KG1 (cell line): Measurements from ENCODE around the gene NSD1.
A peak's percentile ranks its signal among the peaks of the same experiment; 100 is the strongest.

ENCODE experiments used
- DNase-seq: peaks from one replicate; lab custom pipeline; 2025; lab: John Stamatoyannopoulos, UW

Gene NSD1

GRCh38 chr5:177133096-177133852 is at the start of gene NSD1:
NSD1 (plus strand) TSS chr5:177133773; CDS start chr5:177135104, 1,331 bp downstream.
- DNase-seq: peak; percentile 54

DNA sequence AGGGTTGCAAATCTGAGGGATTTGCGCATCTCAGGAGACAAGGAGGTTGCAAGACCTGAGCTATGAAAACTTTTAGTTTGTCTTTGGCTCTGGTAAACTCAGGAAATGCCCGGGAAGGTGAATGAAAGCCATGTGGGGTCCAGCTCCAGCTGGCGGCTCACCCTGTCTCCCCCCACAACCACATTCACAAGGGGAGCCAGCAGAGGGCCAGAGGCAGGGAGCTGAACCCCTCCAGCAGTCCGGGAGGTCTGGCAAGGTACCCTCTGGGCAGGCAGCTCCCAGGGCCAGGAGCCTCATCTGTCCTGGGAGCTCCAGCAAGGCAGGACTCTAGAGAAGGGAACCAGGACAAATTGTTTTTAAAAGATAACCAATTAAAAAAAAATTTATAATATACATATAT is 49.4 kb upstream of the NSD1 start:
- DNase-seq: no peak

DNA sequence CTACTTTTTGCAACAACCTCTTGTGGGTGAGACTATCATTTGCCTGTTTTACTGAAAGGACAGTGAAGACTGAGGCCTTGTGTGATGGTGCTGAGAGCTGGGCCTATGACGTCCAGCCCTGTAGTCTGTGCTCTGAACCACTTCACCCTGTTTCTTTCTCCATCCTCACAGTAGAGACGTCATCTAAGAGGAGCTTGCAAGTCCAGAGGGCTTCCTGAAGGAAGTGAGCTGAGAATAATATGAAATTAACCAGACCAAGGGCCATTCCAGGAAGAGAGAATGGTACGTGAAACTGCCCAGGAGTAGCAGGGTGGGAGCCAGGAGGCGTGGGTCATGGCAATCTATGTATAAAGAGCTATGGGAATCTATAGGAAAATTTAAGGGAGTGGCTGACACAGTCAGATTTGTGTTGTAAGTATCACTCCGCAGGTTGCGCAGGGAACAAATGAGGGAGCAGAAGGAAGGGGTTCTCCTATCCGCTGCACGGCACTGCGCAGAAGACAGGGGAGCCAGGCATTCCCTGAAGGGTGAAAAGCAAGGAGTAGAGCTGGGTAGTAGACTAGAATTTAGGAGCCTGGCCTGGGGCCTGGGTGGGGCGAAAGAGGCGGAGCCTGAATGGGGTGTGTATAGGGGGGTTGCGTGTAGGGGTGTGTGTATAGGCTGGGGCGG is 47.5 kb upstream of the NSD1 start:
- DNase-seq: no peak

DNA sequence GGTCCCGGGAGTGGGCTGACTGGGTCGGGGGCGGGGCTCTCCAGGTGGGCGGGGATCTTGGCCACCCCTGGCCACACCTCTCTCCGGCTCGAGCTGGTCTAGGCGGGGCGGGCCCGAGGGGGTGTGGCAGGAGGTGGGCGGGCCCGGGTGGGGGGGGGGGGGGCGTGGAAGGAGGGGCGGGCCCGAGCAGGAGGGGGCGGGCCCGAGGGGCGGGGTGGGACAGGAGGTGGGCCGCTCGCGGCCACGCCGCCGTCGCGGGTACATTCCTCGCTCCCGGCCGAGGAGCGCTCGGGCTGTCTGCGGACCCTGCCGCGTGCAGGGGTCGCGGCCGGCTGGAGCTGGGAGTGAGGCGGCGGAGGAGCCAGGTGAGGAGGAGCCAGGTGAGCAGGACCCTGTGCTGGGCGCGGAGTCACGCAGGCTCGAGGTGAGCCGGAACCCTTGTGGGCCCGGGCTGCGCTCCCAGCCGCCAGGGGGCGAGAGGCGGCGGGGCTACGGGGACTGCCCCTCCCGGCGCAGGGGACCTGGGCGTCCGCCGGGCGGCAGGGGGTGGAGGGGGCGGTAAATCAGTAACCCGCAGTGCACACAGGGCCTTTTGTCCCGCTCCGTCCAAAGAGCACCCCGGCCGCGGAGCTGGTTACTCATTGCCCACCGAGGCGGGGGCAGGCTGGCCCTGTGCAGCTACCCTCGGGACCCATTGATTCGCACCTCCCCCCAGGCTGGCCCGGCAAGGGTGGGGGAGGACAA is 46.7 kb upstream of the NSD1 start, which contains the start of gene FGFR4:
TSS of gene FGFR4 (plus strand) at position 262 of the 744 bp plus-strand sequence. CDS start 2,688 bp downstream, outside the sequence.
- DNase-seq: no peak

- no peak for DNase-seq
These were observed 46.1 kb upstream of the NSD1 start for GRCh38 chr5:177087398-177088005.

- DNase-seq: no peak
These were observed 44.4 kb upstream of the NSD1 start for GRCh38 chr5:177089127-177089526.

- no peak for DNase-seq
These were observed 43.5 kb upstream of the NSD1 start for GRCh38 chr5:177089825-177090641.

DNA sequence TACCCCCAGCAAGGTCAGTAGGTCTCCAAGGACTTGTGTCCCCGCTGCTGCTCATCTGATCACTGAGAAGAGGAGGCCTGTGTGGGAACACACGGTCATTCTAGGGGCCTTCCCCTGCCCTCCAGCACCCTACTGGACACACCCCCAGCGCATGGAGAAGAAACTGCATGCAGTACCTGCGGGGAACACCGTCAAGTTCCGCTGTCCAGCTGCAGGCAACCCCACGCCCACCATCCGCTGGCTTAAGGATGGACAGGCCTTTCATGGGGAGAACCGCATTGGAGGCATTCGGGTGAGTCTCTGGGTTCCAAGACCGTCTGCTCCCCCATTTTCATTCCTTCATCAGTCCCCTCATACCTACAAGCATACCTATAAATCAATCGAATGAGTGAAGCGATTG is 42.8 kb upstream of the NSD1 start:
- DNase-seq: no peak

DNA sequence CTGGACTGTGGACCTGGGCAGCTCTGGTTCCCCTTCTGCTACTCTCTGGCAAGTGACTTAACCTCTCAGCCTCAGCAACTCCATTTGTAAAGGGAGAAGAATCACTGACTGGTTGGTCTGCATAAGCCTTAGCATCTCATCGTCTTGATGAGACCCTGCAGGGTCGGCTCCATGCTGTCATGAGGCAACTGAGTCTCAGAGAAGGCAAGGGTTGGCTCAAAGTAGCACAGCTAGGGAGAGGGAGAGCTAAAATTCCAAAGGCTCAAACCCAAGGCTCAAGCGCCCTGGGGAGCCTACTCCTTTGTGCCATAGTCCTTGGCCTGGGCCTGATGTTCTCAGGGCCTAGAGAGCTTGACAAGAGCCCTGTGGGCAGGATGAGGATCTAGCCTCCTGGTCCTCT is 42.3 kb upstream of the NSD1 start:
- DNase-seq: no peak

DNA sequence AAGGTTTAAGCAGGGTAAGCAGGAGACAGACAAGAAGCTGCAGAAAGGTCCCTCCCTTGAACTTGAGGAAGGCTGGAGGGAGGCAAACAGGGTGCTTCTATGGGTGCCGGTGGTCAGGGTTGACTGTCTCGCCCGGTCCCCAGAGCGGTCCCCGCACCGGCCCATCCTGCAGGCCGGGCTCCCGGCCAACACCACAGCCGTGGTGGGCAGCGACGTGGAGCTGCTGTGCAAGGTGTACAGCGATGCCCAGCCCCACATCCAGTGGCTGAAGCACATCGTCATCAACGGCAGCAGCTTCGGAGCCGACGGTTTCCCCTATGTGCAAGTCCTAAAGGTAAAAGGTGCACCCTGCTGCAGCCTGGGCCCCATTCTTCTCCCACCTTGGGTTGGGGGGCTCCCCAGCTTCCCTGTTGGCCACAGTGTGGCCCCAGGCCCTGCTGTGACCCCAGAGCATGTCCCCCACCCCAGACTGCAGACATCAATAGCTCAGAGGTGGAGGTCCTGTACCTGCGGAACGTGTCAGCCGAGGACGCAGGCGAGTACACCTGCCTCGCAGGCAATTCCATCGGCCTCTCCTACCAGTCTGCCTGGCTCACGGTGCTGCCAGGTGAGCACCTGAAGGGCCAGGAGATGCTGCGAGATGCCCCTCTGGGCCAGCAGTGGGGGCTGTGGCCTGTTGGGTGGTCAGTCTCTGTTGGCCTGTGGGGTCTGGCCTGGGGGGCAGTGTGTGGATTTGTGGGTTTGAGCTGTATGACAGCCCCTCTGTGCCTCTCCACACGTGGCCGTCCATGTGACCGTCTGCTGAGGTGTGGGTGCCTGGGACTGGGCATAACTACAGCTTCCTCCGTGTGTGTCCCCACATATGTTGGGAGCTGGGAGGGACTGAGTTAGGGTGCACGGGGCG is 41.1 kb upstream of the NSD1 start:
- DNase-seq: no peak

DNA sequence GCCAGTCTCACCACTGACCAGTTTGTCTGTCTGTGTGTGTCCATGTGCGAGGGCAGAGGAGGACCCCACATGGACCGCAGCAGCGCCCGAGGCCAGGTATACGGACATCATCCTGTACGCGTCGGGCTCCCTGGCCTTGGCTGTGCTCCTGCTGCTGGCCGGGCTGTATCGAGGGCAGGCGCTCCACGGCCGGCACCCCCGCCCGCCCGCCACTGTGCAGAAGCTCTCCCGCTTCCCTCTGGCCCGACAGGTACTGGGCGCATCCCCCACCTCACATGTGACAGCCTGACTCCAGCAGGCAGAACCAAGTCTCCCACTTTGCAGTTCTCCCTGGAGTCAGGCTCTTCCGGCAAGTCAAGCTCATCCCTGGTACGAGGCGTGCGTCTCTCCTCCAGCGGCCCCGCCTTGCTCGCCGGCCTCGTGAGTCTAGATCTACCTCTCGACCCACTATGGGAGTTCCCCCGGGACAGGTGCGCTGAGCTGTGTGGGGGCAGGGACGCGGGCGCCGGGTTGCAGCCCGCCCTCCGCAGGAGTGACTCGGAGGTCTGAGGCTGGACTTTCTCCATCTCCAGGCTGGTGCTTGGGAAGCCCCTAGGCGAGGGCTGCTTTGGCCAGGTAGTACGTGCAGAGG is 40.4 kb upstream of the NSD1 start:
- DNase-seq: no peak

GRCh38 chr5:177093803-177094202 is 39.8 kb upstream of the NSD1 start:
- DNase-seq: no peak

DNA sequence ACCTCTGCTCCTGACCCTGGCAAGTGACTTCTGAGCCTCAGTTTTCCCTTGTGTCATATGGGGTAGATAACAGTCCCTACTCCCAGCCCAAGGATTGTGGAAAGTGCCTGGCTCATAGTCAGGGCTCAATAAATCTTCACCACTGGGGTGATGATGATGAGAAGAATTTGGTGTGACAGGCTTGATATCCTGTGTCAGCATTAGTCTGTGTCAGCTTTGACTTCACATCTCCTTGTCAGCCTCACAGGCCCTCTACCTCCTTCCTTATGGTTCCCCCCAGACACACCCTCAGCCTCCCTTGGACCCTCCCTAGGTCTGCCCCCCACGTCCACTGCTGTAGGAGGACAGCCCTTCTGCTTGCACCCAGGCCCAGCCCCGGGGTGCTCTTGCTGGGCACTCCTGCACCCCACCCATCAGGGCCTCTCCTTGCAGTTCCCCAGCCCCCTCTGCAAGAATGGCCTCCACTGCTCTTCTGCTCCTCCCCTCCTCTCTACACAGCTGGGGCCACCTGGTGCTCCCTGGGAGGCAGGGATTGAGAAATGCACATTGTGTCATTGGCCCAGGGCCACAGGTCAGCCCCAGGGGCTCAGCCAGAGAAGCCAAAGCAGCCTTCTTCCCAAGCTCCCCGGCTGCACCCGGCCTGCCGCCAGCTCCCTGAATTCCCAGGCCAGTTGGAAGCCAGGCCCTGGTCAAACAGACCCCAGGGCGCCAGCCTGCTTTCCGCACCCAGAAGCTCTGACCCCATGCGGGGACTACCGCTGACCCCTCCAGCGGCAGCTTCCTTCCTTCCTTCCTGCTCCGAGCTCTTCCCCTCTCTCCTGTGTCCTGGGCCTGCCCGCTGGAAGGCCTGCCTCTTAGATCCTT is 39.1 kb upstream of the NSD1 start:
- no peak for DNase-seq

- no peak for DNase-seq
These were observed 38.4 kb upstream of the NSD1 start for GRCh38 chr5:177095088-177095669.

GRCh38 chr5:177096162-177097015 is 37.2 kb upstream of the NSD1 start:
- no peak for DNase-seq

GRCh38 chr5:177097016-177097985 is 36.3 kb upstream of the NSD1 start:
- DNase-seq: no peak

GRCh38 chr5:177098120-177098469 is 35.5 kb upstream of the NSD1 start:
- no peak for DNase-seq
